Stimulated activated CD4-positive, alpha-beta T cell treated with anti-CD3 and anti-CD28 coated beads, Interleukin-2, amount 100 ng/mL, for 48 hours (primary cell): ENCODE data around the gene C16orf92.
A peak's percentile ranks its signal among the peaks of the same experiment; 100 is the strongest.
"Not testable (repeated sequence)": the region's sequence is repeated elsewhere in the genome, so short reads cannot be mapped to it uniquely, and the experiment has no call there.

ENCODE experiments used
- DNase-seq, 2 donors: peaks; one replicate each; pipeline ENCODE4 v3.0.0-alpha.2; 2020

Gene C16orf92

GRCh38 chr16:30005341-30006094, 17.5 kb upstream of the C16orf92 start:
- DNase-seq, result peak in 1 of 2 donors; percentile 25

- DNase-seq, result no peak
Observed at GRCh38 chr16:30006095-30006473, 16.9 kb upstream of the C16orf92 start.

- DNase-seq, result no peak
Observed at GRCh38 chr16:30006659-30007377, 16.2 kb upstream of the C16orf92 start.

- DNase-seq, result no peak
Observed at GRCh38 chr16:30007378-30007895, 15.6 kb upstream of the C16orf92 start.

- DNase-seq, result no peak
Observed at GRCh38 chr16:30009085-30009862, 13.7 kb upstream of the C16orf92 start.

DNA sequence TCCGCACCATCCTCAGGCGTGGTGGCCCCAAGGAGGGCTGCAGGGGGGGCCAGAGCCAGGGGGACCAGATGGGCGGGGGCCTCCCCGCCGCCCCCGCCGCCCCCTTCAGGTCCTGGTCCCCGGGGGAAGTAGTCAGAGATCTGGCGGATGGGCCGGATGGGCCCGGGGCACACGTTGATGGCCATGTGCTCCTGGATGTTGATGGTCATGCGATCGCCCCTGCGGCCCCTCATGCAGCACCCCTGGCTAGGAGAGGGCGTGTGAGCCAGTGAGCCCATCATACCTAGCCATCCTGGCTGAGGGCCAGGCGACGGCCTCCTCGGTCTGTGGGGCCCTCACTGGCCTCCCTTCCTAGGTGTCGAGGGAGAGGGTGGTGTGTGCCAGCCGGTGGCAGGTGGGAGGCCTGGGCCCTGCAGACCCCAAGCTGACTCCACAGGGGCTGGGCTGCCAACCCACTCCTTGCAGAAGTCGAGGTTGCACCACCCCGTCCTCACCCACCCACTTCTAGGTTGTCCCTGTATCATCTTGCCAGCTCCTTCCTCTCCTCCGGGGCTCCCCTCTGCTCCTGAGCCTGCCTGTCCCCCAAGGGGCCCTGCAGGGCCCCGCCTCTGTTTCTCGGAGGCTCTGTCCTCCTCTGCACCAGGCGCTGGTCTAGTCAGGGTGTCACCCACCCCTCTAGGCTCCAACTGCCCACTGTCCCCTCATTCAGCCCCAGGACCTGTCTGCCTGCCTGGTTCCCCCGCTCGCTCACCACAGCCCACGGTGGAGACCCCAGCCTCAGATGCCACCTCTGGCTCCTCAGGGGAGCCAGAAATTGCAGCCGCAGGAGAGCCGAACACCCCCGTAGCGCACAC, 12.8 kb upstream of the C16orf92 start:
- no peak for DNase-seq

GRCh38 chr16:30010844-30011713, 11.9 kb upstream of the C16orf92 start, which contains the start of gene DOC2A:
Gene DOC2A, minus strand, starts transcription at chr16:30011027. Its CDS starts 805 bp downstream, at chr16:30010222.
- no peak for DNase-seq

- no peak for DNase-seq
Observed at GRCh38 chr16:30011714-30012504, 11.1 kb upstream of the C16orf92 start.

DNA sequence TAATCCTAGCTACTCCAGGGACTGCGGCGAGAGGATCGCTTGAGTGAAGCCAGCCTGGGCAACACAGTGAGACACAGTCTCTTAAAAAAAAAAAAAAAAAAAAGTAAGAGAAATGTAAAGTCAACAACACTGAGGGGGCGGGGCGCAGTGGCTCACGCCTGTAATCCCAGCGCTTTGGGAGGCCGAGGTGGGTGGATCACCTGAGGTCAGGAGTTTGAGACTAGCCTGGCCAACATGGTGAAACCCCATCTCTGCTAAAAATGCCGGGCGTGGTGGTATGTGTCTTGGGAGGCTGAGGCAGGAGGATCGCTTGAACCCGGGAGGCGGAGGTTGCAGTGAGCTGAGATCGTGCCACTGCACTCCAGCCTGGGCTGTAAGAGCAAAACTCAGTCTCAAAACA, 10.4 kb upstream of the C16orf92 start:
- not testable (repeated sequence) for DNase-seq

DNA sequence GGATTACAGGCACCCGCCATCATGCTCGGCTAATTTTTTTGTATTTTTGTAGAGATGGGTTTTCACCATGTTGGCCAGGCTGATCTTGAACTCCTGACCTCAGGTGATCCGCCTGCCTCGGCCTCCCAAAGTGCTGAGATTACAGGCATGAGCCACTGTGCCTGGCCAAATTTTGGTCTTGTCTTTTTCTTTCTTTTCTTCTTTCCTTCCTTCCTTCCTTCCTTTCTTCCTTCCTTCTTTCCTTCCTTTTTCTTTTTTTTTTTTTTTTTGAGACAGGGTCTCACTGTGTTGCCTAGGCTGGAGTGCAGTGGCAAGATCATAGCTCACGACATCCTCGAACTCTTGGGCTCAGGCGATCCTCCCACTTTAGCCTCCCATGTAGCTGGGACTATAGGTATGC, 7.5 kb upstream of the C16orf92 start:
- not testable (repeated sequence) for DNase-seq

- no peak for DNase-seq
Observed at GRCh38 chr16:30016555-30017276, 6.3 kb upstream of the C16orf92 start.

GRCh38 chr16:30017277-30017656, 5.7 kb upstream of the C16orf92 start:
- DNase-seq, result no peak

GRCh38 chr16:30017937-30018336, 5.1 kb upstream of the C16orf92 start:
- not testable (repeated sequence) for DNase-seq

DNA sequence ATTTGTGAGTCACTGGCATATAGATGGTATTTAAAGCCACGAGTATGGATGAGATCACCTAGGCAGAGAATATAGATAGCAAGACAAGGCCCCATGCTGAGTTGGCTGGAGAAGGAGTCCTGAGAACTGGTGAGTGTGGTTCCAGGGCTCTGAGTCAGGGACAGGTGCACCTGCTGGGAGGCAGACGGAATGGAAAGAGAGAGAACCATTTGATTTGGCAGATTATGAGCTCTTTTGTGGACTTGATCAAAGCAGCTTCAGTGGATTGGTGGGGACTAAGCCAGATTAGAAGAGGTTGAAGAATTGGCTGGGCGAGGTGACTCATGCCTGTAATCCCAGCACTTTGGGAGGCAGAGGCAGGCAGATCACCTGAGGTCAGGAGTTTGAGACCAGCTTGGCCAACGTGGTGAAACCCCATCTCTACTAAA, 4.3 kb upstream of the C16orf92 start:
- DNase-seq, result no peak

DNA sequence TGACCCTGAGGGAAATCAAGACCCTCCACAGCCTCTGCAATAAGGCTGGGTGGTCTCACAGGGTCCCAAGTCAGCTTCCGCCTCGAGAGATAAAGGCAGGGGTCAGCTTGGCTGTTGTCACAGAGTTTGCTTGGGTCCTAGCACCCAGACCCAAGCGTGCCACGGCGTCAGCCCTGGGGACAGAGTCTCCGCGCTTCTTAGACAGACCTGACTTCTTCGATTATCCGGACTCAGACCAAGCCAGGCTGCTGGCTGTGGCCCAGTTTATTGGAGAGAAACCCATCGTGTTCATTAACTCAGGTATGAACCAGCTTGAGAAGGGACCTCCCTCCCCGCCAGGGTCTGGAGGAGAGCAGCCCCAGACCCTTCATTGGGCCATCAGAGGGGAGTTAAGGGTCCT, 588 bp downstream of the C16orf92 start:
- no peak for DNase-seq

- DNase-seq, result no peak
Observed at GRCh38 chr16:30024451-30024850, 1.5 kb downstream of the C16orf92 start.

DNA sequence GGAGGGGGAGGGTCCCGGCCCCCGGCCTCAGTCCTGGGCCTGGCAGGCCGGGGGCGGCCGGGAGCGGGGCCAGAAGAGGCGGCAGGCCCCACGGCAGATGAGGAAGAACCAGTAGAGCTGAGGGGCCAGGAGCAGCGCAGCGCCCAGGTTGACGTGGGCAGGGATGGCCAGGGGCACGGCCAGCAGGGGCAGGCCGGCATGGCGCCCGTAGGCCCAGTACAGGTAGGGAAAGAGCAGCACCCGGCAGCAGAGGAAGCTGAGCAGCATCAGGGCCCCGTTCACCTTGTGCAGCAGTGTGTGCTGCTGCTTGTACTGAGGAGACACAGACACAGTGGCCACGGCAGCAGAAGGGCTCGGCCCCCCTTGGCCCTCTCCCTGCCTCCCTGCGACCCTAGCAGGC, 2.2 kb downstream of the C16orf92 start:
- DNase-seq, result no peak

- DNase-seq, result no peak
Observed at GRCh38 chr16:30025574-30025973, 2.6 kb downstream of the C16orf92 start.

- DNase-seq, result no peak
Observed at GRCh38 chr16:30026449-30026848, 3.5 kb downstream of the C16orf92 start.
